Left cardiac atrium (tissue), 4 donors: ENCODE data around the gene LFNG. TPM values are rescaled to one million over a fixed set of nuclear protein-coding genes. Genes with fewer than 3 reads are reported as not detected.

Experiments used
- ATAC-seq, 2 donors: fragments of 200-7000 bp; cut with Tn5 transposase; one replicate each; pipeline ENCODE4 v1.9.1; 2020; ENCODE audit warnings: mild to moderate bottlenecking in 2 of 2, moderate library complexity in 2 of 2
- DNase-seq: peaks from one replicate; pipeline ENCODE4 v3.0.0-alpha.2; 2020
- intact Hi-C, 2 donors: fragments of 100-400 bp; cut with DNase I; formaldehyde crosslinking; loops; one replicate each; pipeline versions ENCODE4 v1.14.1 to v1.15.1; 2022 to 2023
- total RNA-seq, 2 donors: library from RNA; stranded (reverse); fragmentation: NEBNext Ultra II Directional; extraction: Animal tissue kit (Norgen Biotek cat#: 25700); gene quantifications; one replicate each; pipeline ENCODE4 v1.2.1, GENCODE V29; 2021
- donor health status: DM: no; HTN: yes; CAD: no.
- donor health status: DM: no; HTN: yes; CAD: no; lungs with severe emphysema.
- donor health status: DM: yes; HTN: yes; CAD: no.
- donor health status: Dilated cardiomyopathy.

LFNG gene
- total RNA-seq, 2 donors from 2014 or later, result 8.7 to 9.2 TPM

DNA sequence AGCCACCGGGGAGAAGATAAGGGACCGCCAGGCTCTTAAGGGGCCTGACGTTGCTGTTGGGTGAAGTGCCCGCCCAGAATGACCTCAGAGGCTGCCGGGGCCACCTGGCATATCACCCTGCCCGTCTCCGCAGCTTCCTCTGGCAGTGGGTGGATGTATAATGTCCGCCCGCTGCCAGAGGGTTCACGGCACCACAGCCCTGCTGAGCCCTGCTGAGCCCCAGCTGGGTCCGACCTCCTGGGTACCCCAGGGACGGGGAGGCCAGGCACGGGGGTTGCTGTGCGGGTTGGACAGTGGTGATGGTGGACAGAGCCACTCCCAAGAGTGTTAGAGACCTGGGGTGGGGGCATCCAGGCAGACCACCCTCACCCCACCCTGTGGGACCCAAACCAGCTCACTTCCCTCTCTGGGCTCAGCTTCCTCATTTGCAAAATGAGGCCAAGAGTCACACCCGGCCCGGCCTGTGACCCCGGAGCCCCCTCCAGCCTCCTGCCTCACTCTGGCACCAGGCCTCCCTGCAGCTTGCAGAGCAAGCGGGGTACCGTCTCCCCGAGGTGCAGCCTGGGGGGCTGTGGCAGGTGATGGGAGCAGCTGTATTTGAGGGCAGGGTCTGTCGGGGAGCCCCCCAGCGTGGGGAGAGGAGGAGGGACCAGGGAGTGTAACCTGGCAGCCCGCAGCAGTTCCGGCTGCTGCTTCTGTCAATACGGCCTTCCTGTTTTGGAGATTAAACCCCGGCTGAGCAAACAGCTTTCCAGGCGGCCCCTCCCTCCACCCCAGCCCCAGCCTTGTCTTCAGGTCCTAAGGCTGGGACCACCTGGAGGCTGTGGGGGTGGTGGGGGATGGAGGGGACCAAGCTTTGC lies 8.4 kb upstream of the LFNG start:
- DNase-seq (peak; percentile 77), ATAC-seq (peak; percentile 29 to 48)
- intact Hi-C loops, result no loop called here

DNA sequence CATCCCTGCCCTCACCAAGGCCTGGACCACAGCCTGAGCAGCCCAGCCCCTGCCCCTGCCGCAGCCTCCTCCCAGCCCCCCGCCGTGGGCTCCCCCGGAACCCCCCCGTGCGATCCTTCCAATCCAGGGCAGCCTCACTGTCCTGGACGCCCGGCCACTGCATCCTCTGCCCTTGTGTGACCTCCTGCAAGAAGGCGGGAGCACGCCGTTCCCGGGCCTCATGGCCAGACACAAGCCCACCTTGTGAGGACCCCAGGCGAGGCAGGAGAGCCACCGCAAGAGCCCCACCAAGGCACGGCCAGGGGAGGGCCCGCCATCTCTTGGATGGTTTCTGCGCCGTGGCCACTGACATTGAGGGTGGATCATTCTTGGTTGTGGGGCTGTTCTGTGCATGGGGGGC lies 7.8 kb upstream of the LFNG start:
- no peak for DNase-seq
- ATAC-seq, result no peak
- intact Hi-C loops, result no loop called here

DNA sequence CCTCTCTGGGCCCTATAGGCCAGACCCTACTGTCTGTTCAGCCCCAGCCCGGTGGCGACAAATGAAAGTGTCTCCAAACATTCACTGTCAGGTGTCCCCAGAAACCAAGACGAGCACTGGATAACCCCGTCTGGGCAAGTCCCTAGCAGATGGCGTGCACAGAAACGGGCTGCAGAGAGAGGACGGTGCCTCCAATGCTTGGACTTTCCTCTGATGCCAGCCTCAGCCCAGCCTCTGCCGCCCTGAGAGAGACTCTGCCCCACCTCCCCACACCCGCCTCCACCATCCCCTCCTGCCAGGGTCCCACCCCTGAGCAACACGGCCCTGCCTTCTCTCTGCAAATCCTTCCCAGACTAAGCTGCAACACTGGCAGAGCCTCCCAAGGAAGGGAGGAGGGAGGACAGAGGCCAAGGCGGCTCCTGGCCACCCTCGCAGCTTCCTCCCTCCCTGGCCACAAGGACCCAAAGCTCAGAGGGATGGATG lies 7.4 kb upstream of the LFNG start:
- intact Hi-C loops, result no loop called here
- DNase-seq, result no peak

DNA sequence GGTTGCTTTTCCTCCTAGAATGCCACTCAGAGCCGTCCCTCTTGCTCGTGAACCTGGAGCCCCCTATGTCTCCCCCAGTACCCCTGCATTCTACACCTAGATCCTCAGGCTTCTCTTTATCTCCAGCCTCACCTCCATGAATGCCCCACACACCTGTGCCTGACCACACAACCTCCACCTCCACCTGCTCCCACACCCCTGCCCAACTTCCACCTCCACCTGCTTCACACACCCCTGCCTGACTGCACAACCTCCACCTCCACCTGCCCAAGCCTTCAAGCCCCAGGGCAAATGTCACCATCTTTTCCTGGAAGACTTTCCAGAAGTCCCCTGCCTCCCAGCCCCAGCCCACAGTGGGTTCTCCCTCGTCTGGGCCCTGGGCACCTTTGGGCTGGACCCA lies 6.9 kb upstream of the LFNG start:
- no peak for DNase-seq
- intact Hi-C loops, result no loop called here
- no peak for ATAC-seq

More for the DNA sequence above, 7.4 kb upstream of the LFNG start:
- ATAC-seq, result peak; percentile 13 to 34

DNA sequence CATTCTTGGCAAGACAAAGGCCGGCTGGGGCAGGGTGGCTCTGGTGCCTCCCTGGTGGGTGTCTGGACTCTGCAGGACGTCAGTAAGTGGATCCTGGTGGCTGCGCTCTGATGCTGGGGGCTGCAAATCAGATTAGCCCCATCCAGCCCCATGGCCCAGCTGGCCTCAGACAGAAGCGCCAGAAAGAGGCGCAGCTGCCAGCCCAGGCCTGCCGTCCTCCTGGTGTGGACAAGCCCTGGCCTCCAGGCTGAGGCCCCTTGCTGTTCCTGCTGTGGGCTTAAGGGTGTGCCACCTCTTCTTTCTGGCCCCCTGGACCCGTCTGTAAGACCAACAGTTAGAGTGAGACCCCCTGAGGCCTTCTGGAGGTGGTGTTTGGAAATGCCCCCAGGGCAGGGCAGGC lies 5.9 kb upstream of the LFNG start:
- no peak for ATAC-seq
- intact Hi-C loops, result no loop called here
- DNase-seq, result no peak

DNA sequence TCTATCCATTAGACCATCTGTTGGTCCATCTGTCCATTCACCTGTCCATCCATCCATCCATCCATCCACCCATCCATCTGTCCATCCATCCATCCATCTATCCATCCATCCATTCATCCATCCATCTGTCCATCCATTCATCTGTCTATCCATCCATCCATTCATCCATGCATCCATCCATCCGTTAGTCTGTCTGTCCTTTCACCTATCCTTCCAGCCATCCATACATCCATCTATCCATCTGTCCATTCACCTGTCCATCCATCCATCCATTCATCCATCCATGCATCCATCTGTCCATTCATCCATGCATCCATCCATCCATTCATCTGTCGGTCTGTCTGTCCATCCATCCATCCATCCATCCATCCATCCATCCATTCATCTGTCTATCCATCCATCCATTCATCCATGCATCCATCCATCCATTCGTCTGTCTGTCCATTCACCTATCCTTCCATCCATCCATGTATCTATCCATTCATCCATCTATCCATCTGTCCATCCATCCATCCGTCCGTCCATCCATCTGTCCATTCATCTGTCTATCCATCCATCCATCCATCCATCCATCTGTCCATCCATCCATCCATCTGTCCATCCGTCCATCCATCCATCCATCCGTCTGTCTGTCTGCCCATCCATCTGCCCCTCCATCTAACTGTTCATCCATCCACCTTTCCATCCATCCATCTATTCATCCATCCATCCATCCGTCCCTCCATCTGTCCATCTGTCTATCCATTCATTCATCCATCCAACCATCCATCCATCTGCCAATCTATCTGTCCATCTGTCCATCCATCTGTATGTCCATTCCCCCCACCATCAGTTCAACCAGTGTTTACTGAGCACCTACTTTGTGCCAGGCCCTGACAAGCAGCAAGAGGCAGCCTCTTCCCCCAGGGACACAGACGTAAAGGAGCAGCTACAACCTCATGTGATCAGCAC lies 4.8 kb upstream of the LFNG start:
- intact Hi-C loops, result no loop called here
- DNase-seq (no peak), ATAC-seq (no peak)

DNA sequence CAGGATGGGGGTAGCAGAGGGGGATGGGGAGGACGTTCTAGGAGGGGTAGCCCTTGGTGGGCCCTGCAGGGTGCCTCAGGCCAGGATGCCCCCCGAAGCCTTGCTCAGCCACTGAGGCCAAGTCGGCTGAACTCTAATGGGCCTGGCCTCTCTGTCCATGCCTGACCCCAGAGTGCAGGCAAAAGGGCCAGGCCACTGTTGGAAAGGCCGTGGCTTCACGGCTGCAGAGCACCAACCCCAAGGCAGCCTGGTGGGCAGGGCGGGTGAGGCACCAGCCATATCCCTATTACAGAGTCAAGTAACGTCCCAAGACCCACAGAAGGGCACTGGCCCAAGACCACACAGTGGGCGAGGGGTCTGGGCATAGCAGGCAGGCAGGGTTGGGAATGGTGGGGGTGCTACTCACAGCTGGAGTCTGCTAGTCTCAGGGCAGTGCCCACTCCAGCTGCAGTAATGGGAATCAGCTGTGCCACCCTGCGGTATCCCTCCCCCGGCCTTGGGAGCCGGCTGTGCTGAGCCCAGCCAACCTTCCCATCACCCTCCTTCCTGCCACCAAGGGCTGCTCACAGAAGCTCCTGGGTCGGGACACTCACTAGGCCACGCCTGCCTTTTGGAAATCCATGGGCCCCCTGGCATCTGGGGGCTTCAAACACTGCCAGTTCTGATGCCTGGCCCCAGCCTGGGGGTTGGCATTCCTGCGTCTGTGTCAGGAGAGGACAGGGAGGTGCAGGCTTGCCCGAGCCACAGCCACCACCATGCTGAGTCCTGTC lies 4.0 kb upstream of the LFNG start:
- intact Hi-C loops, result no loop called here
- no peak for ATAC-seq
- no peak for DNase-seq

DNA sequence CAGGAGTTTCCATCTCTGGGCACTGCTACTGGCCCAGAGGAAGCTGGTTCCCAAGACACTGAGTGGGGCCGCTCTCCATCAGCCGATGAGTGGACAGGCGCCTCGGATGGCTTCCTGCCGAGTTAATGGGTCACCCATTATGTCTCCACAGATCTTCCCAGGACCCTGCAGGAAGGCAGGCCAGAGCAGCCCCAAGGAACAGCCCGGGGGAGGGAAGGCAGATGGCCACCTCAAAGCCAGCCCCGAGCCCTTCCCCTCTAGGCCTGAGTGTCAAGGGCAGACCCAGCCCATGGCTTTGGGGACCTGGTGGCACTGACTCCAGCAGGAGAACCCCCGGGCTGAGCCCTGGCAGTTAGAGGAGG lies 3.4 kb upstream of the LFNG start:
- ATAC-seq (no peak), DNase-seq (no peak)
- intact Hi-C loops, result no loop called here

DNA sequence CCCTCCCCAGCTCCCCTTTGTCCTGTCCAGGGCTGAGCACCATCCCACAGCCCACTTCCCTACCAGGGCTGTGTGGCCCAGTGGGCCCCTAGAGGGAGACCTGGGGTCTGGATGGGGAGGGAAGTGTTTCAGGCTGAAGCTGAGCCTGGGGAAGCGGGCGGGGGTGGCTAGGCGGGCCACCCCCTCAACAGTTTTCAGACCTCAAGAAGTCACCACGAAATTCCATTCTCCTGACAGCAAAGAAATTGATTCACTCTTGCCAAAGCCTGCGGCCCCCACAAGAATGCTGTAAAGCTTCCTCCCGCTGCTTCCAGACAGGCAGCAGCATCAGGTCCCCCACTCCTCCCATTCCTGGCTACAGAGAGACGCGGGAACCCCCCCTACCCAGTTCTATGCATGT lies 2.5 kb upstream of the LFNG start:
- intact Hi-C loops, result no loop called here
- ATAC-seq (no peak), DNase-seq (no peak)

DNA sequence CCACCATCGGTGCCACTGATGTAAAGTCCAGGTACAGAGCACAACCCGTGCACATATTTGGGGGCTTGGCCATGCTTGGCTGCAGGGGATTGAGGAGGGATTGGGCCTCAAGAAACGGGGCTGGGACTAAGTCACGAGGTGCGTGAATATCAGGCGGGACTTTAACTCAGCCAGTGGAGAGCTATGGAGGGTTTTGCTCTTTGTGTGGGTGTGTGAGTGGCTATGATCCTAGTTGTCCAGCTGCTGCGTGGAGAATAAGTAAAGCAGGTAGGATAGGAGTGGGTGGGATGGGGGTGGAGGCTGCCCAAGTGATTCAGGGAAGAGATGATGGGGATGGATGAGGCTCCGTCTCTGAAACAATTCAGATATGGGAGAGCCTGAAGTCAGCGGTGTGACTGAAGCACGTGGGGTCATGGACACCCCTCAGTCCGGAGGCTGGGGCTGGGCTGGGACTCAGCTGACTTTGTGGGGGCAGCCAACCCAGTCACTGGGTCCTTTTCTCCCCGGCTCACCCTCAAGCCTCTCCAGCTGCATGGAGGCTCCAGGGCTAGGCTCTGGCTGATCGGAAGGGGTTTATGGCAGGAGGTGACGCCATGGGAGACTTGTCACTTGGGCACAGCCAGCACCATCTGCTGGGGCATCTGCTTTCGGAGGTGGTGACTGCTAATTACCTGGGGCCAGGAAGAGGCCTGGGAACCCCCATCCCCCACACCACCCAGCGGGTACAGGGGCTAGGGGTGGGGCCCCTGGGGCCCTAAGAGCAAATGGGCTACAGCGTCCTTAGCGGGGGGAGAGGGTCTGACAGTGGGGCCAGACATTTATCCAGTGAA lies 1.7 kb upstream of the LFNG start:
- intact Hi-C loops, result no loop called here
- DNase-seq (no peak), ATAC-seq (no peak)

DNA sequence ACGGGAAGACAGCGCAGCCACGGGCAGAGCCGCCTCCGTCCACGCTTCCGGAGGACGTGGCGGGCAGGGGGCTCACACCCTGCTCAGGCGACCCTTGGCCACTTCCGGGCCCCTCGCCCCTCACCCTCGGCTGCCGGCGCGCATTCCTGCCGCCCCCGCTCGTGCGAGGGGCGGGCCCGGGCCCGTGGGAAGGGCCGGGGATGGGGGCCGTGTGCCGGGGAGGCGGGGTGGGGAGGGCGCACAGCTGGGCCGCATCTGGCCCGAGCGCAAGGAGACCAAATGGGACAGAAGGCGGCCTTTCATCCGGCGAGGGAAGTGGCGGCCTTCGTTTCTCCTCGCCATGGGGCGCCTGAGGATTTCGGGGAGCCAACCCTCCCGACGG lies 846 bp upstream of the LFNG start:
- peak; percentile 3 to 5 for ATAC-seq
- intact Hi-C loops, result no loop called here
- no peak for DNase-seq

DNA sequence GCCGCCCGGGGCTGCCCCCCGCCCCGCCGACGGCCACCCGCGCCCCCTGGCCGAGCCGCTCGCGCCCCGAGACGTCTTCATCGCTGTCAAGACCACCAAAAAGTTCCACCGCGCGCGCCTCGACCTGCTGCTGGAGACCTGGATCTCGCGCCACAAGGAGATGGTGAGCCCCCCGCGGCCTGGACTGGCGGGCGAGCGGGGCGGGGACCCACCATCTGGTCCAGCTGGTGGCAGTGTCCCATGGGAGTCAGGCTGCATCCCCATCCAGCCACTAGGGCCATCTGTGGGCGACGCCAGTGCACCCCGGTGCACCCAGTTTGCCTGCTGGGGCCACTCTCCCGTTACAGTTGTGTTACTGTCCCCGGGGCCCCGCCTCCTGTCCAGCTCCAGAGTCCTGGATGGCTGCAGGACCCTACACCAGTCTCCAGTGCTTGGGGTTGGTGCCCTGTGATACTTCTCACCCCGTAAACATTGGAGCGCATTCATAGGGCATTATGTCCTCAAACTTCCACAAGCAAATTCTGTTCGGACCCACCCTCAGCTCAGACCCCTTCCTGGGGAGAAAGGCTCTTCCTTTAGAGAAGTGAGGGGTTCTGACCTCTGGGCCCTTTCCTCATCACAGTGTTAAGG lies 672 bp downstream of the LFNG start:
- ATAC-seq (no peak), DNase-seq (no peak)
- intact Hi-C loops, result no loop called here

DNA sequence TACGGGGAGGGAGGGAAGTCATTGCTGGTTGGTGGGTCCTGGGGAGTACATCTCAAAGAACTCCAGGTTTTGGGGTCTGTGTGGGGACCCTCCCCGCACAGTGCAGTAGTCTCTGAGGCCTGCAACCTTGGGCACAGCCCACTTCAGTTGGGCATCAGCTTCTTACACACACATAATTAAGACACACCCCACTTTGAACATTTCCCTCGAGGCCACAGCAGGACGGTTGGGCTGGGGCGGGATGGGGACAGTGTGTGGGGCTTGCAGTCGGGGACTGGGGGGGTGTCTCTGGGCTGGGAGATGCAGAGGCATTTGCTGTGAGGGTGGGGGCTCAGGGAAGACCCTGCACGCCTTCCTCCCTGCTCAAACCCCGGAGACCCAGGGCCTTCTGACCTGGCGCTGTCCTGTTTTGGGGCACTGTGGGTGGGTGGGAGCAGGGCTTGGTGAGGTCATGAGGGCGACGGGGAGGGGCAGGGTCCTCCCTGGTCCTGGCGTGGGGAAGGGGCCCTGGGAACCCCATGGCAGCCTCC lies 1.3 kb downstream of the LFNG start:
- no peak for ATAC-seq
- DNase-seq, result no peak
- intact Hi-C loops, result no loop called here

DNA sequence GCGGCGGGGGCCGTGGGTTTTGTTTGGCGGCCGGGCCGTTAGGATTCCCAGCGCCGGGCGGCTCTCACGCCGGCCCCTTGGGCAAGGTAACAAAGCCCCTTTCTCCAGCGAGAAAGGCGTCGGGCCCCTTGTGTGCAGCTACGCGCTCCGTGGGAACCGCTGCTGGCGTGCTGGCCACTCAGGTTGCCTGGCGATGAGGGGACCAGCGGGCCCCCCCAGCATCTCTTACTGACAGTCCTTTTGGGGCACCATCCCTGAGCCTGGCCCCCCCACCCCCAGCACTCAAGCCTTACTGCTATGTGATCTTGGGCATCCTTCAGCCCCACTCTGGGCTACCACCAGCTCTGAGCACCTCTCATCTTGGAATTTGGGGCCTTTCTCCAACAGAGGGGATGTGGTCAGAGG lies 1.8 kb downstream of the LFNG start:
- intact Hi-C loops, result no loop called here
- DNase-seq, result no peak
- no peak for ATAC-seq

DNA sequence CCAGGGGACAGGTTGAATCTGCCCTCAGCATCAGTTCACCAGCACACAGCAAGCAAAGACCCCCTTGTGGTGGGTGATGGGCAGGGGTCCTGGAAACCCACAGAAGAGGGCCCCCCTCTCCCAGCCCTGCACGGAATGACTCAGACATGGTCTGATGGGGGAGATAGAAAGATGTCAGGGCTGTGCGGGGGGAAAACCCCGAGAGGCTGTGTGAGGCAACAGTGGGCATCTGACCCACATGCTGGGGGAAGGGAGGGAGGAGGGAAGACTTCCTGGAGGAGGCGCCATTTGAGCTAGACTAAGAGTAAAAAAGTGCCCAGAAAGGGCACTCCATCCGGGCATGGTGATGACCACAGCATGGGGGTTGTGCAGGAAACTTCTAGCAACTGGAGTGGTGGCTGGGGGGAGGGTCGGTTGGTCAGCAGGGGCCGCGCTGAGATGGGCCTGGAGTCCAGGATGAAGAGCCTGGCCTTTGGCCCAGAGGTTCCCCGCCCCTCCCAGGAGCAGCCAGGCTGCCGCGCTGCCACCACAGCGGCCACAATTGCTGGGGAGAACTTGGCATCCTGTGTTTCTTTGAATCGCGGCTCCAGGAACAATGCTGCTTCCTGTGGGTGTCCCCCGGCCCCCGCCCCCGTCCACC lies 2.5 kb downstream of the LFNG start:
- intact Hi-C loops, result no loop called here
- ATAC-seq (peak; percentile 1 to 2), DNase-seq (peak; percentile 68)

DNA sequence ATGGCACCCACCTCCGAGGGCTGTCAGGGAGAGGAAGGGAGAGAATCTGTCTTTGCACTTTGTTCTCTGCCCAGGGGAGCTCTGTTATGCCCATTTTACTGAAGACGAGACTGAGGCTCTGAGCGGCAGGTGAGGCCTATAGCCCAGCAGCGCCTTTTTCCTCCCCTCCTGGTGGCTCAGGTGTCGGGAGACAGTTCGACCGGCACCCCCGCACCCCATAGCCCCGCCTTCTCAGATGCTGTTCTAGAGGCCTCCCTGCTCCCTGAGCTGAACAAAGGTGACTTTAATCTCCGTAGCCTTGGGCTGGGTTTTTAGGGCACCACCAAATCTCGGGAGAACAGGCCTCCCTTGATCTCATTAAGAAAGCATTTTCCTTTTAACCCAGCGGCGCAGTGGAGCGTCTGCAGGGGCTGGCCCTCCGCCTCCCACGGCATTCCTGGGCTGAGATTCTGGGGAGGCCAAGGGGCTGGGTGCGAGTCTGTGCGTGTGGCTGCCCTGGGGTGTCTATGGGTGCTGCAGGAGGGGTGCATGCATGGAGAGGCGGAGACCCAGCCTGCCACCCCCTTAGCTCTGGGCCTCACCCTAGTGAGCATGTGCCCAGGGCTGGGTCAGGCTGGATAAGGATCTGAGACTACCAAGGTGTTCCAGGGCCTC lies 3.3 kb downstream of the LFNG start:
- peak in 1 of 2 donors; percentile 0 for ATAC-seq
- intact Hi-C loops, result no loop called here
- no peak for DNase-seq

DNA sequence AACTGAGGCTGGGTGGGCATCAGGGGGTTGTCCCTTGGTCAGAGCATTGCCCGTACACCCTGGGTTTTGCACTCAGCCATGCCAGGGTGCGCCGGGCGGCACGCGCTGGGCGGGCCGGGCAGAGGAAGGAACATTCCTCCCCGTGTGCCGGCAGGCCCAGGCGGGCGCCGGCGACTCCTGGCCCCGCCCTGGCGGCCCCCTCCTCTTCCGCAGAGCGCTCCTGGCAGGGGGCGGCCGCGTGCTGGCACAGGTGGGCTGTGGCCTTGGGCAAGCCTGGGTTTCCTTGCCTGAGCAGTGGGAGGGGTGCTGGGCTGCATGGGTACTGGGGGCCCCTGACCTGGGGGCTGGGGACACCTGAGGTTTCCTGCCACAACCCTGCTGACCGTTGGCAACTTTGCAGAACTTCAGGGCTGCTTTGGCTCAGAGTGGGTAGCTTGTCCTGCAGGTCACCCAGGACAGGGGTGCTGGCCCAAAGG lies 3.9 kb downstream of the LFNG start:
- intact Hi-C loops, result no loop called here
- no peak for DNase-seq
- peak in 1 of 2 donors; percentile 2 for ATAC-seq
